Neural progenitor cell (in vitro differentiated cells): ENCODE measurements around the gene IQGAP3. TPM values are rescaled to one million over a fixed set of nuclear protein-coding genes. Genes with fewer than 3 reads are reported as not detected.

Experiments used
- DNase-seq: peaks from one replicate; pipeline ENCODE4 v3.0.0-alpha.2; 2016; ENCODE audit warnings: low spot score
- H2AFZ ChIP-seq: fragments of 200-600 bp; sonication (generic); replicated peaks from 2 replicates; pipeline ENCODE4 v1.6.1; 2016; ENCODE audit warnings: antibody characterized with exemption
- H3F3A ChIP-seq: fragments of 200-600 bp; sonication (generic); 2 replicates; pipeline ENCODE4 v1.6.1; 2016; ENCODE audit warnings: antibody characterized with exemption, low read depth
- H3K27ac ChIP-seq: fragments of 200-600 bp; sonication (generic); 2 replicates; pipeline ENCODE4 v1.5.1; 2016; ENCODE audit warnings: mild to moderate bottlenecking
- H3K27me3 ChIP-seq: fragments of 200-600 bp; sonication (generic); 2 replicates; pipeline ENCODE4 v1.6.1; 2016; ENCODE audit warnings: mild to moderate bottlenecking, moderate library complexity
- H3K36me3 ChIP-seq: fragments of 200-600 bp; sonication (generic); 2 replicates; pipeline ENCODE4 v1.5.1; 2016
- H3K4me1 ChIP-seq: fragments of 200-600 bp; sonication (generic); 2 replicates; pipeline ENCODE4 v1.6.1; 2016; ENCODE audit warnings: mixed run types
- H3K4me2 ChIP-seq: fragments of 200-600 bp; sonication (generic); 2 replicates; pipeline ENCODE4 v1.6.1; 2016
- H3K4me3 ChIP-seq: fragments of 200-600 bp; sonication (generic); 2 replicates; pipeline ENCODE4 v1.5.1; 2016
- H3K79me2 ChIP-seq: fragments of 200-600 bp; sonication (generic); 2 replicates; pipeline ENCODE4 v1.6.1; 2016; ENCODE audit warnings: low read depth
- H3K9ac ChIP-seq: fragments of 200-600 bp; sonication (generic); 2 replicates; pipeline ENCODE4 v1.6.1; 2016
- H3K9me3 ChIP-seq: fragments of 200-600 bp; sonication (generic); 2 replicates; pipeline ENCODE4 v1.5.1; 2016; ENCODE audit warnings: low read depth
- H4K20me1 ChIP-seq: fragments of 200-600 bp; sonication (generic); 2 replicates; pipeline ENCODE4 v1.6.1; 2016; ENCODE audit warnings: low read depth
- H3K27ac Mint-ChIP-seq: 3 replicates; pipeline ENCODE4 v1.8.0; 2021; ENCODE audit warnings: mixed read lengths
- H3K27me3 Mint-ChIP-seq: 2 replicates; pipeline ENCODE4 v1.8.0; 2022; ENCODE audit warnings: low read depth, mild to moderate bottlenecking, inconsistent platforms, moderate library complexity, mixed read lengths; ENCODE audit not compliant: insufficient read depth
- H3K36me3 Mint-ChIP-seq: 3 replicates; pipeline ENCODE4 v1.8.0; 2021; ENCODE audit warnings: mixed read lengths
- H3K4me1 Mint-ChIP-seq: 3 replicates; pipeline ENCODE4 v1.8.0; 2021; ENCODE audit warnings: mixed read lengths
- H3K4me3 Mint-ChIP-seq: 3 replicates; pipeline ENCODE4 v1.8.0; 2021; ENCODE audit warnings: mild to moderate bottlenecking, moderate library complexity, mixed read lengths
- H3K9me3 Mint-ChIP-seq: 3 replicates; pipeline ENCODE4 v1.8.0; 2020; ENCODE audit warnings: mixed read lengths
- CTCF ChIP-seq: fragments of 200-600 bp; sonication (generic); IDR thresholded peaks from 2 replicates; pipeline ENCODE4 v1.5.1; 2017; ENCODE audit warnings: antibody characterized with exemption, mild to moderate bottlenecking
- EZH2 ChIP-seq: fragments of 200-600 bp; sonication (generic); IDR thresholded peaks from 2 replicates; pipeline ENCODE4 v1.6.1; 2017; ENCODE audit warnings: antibody characterized with exemption, mild to moderate bottlenecking, moderate library complexity
- EZH2phosphoT487 ChIP-seq: fragments of 200-600 bp; sonication (generic); IDR thresholded peaks from 2 replicates; pipeline ENCODE4 v1.6.1; 2017; ENCODE audit warnings: antibody characterized with exemption
- total RNA-seq: library from RNA; depleted of rRNA; stranded (reverse); fragments of >200 nt; gene quantifications from 2 replicates; pipeline ENCODE4 v1.2.3, GENCODE V29; 2015; ENCODE audit warnings: low replicate concordance

IQGAP3 gene
- total RNA-seq, 1 donor from 2014 or later, result 31.5 TPM

GRCh38 chr1:156592910-156593660 is 20.7 kb upstream of the IQGAP3 start:
- H3K36me3 Mint-ChIP-seq, result peaks cover 13% of the 10 kb centered on the region
- no peaks in the 10 kb centered on the region for H3K9me3 ChIP-seq
- H3K27ac Mint-ChIP-seq, result no peak overlapping the region
- peak overlapping the region; percentile 95 for H3K4me2 ChIP-seq
- peaks cover 39% of the 10 kb centered on the region for H3F3A ChIP-seq
- no peaks in the 10 kb centered on the region for H3K27me3 ChIP-seq
- no peak overlapping the region for H3K27ac ChIP-seq
- no peak overlapping the region for H2AFZ ChIP-seq
- no peaks in the 10 kb centered on the region for H4K20me1 ChIP-seq
- H3K36me3 ChIP-seq, result no peaks in the 10 kb centered on the region
- peaks cover 5% of the 10 kb centered on the region for H3K79me2 ChIP-seq
- H3K4me3 Mint-ChIP-seq, result peak overlapping the region; percentile 85
- peaks cover 28% of the 10 kb centered on the region for H3K4me1 Mint-ChIP-seq
- peaks cover 5% of the 10 kb centered on the region for H3K27me3 Mint-ChIP-seq
- DNase-seq, result no peak
- peaks cover 5% of the 10 kb centered on the region for H3K4me1 ChIP-seq
- no peak overlapping the region for H3K9ac ChIP-seq
- no peaks in the 10 kb centered on the region for H3K9me3 Mint-ChIP-seq
- TF ChIP-seq EZH2phosphoT487 (no peak), EZH2 (no peak), CTCF (no peak)
- no peak overlapping the region for H3K4me3 ChIP-seq

DNA sequence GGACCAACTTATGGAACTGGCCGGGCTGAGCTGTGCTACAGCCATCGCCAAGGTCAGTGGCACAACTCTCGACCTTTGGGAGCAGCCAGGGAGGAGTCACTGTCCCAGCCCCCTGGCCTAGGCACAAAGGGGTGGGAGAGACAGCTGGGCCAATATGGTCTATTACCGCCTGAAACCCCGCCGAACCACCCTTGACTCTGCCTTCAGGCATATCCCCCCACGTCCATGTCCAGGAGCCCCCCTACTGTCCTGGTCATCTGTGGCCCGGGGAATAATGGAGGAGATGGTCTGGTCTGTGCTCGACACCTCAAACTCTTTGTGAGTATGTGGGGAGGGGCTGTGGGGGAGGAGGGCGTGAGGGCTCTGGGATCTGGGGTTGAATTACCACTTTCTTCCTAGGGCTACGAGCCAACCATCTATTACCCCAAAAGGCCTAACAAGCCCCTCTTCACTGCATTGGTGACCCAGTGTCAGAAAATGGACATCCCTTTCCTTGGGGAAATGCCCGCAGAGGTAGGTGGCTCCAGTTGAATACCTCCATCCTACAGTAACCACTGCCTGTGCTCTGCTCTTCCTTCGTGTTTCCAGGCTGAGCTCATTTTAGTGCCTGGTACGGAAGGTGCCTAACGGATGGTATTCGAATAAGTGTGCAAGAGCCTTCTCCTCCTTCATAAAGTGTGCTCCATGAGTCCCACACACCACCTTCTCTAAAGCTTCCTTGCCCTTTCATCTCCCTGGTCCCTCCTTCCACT is 20.0 kb upstream of the IQGAP3 start:
- peaks cover 28% of the 10 kb centered on the region for H3K4me1 Mint-ChIP-seq
- peak overlapping the region; percentile 95 for H3K4me2 ChIP-seq
- no peak overlapping the region for H3K27ac Mint-ChIP-seq
- no peak for DNase-seq
- peak overlapping the region; percentile 85 for H3K4me3 Mint-ChIP-seq
- peaks cover 5% of the 10 kb centered on the region for H3K4me1 ChIP-seq
- H3K36me3 Mint-ChIP-seq, result peaks cover 13% of the 10 kb centered on the region
- H3F3A ChIP-seq, result peaks cover 39% of the 10 kb centered on the region
- H2AFZ ChIP-seq, result peak overlapping the region; percentile 61
- no peaks in the 10 kb centered on the region for H3K27me3 ChIP-seq
- H3K4me3 ChIP-seq, result peak overlapping the region; percentile 82
- no peaks in the 10 kb centered on the region for H3K9me3 Mint-ChIP-seq
- TF ChIP-seq CTCF, result no peak
- H3K27ac ChIP-seq, result no peak overlapping the region
- H4K20me1 ChIP-seq, result no peaks in the 10 kb centered on the region
- H3K9ac ChIP-seq, result peak overlapping the region; percentile 44
- H3K36me3 ChIP-seq, result no peaks in the 10 kb centered on the region
- peaks cover 5% of the 10 kb centered on the region for H3K27me3 Mint-ChIP-seq
- no peaks in the 10 kb centered on the region for H3K9me3 ChIP-seq
- H3K79me2 ChIP-seq, result peaks cover 5% of the 10 kb centered on the region

DNA sequence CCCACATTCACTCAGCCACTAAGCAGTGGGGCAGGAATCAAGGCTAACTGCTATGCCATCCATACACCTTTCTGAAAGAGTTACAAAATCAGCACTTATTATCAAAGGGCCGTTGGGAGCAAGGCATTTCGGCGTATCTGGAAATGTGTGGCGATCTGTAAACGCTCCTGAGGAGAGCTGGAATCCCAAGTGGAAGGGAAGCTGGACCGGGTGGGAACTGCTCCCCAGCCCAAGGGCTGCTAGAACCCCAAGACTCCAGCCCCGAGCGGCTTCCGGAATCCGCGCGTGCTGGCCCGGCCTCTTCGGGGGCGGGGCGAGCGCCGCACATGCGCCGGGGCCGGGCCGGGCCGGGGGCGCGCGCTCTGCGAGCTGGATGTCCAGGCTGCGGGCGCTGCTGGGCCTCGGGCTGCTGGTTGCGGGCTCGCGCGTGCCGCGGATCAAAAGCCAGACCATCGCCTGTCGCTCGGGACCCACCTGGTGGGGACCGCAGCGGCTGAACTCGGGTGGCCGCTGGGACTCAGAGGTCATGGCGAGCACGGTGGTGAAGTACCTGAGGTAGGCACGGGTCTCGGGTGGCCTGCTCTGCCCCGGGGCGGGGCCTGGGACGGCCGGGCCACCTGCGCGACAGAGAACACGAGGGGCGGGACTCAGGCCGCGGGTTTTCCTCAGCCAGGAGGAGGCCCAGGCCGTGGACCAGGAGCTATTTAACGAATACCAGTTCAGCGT is 19.2 kb upstream of the IQGAP3 start, which contains the start of gene NAXE:
Gene NAXE, plus strand, starts transcription at position 345 of the 726 bp plus-strand sequence. Its CDS starts 29 bp downstream, at position 374.
- Histone ChIP-seq H3K79me2 (peaks cover 5% of the 10 kb centered on the region), H3K27ac (no peak within 1 kb of the TSS), H3K4me1 (peaks cover 5% of the 10 kb centered on the region), H2AFZ (peak within 1 kb of the TSS; percentile 88), H3K36me3 (no peaks in the 10 kb centered on the region), H3K9me3 (no peaks in the 10 kb centered on the region), H3K4me2 (peak within 1 kb of the TSS; percentile 95), H3K9ac (peak within 1 kb of the TSS; percentile 45), H3K27me3 (no peaks in the 10 kb centered on the region), H3F3A (peaks cover 39% of the 10 kb centered on the region), H4K20me1 (no peaks in the 10 kb centered on the region), H3K4me3 (peak within 1 kb of the TSS; percentile 82)
- peaks cover 7% of the 10 kb centered on the region for H3K27me3 Mint-ChIP-seq
- no peak for TF ChIP-seq EZH2
- TF ChIP-seq EZH2phosphoT487, result no peak
- no peak for TF ChIP-seq CTCF
- H3K36me3 Mint-ChIP-seq, result peaks cover 7% of the 10 kb centered on the region
- peak within 1 kb of the TSS; percentile 89 for H3K4me3 Mint-ChIP-seq
- peaks cover 28% of the 10 kb centered on the region for H3K4me1 Mint-ChIP-seq
- DNase-seq, result peak; percentile 93
- H3K9me3 Mint-ChIP-seq, result no peaks in the 10 kb centered on the region
- peak within 1 kb of the TSS; percentile 93 for H3K27ac Mint-ChIP-seq
